Measurements from ENCODE around the gene SYK. TPM values are rescaled to one million over a fixed set of nuclear protein-coding genes. Genes with fewer than 3 reads are reported as not detected.

Gene SYK
- polyA plus RNA-seq, 1 of the 3 experiments (the other 2 are of a cell fraction): not detected

DNA sequence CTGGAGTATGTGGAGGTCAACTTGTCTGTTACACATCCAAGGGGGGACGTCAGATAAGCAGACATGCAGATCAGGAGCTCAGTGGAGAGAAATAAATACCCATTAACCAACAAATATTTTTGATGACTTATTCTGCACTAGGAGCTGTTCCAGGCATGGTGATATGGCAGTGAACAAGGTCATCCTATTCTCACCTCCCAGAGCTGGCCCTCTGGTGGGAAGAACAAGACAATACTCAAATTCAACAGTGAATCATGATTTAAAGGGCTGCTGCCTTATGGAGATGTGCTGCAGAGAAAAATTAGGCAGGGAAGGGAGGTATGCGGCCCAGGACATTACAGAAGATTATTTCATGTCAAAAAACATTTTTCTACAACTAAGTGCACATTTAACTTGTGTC lies 36.5 kb downstream of the SYK start:
- Histone ChIP-seq H3K4me2 (no peak overlapping the region), H3F3A (replicated peaks; ENCODE audit: insufficient read depth) (peaks cover 14% of the 10 kb centered on the region), H3K79me2 (ENCODE audit: insufficient read depth) (no peaks in the 10 kb centered on the region), H3K27ac (ENCODE audit: low read depth in 2 of 2, low read length in 1 of 2) (no peak overlapping the region), H3K36me3 (replicated peaks in 1 of 2; ENCODE audit: control insufficient read depth in 1 of 2, insufficient read depth in 2 of 2, low read length in 1 of 2) (no peaks in the 10 kb centered on the region), H2AFZ (ENCODE audit: low read depth) (no peak overlapping the region), H3K4me3 (ENCODE audit: low read depth in 2 of 2, low read length in 1 of 2) (no peak overlapping the region), H3K9me3 (no peaks in the 10 kb centered on the region), H3K27me3 (ENCODE audit: insufficient read depth) (no peaks in the 10 kb centered on the region), H3K4me1 (ENCODE audit: control insufficient read depth in 1 of 2, insufficient read depth in 2 of 2, low read depth in 1 of 2, low read length in 1 of 2) (no peaks in the 10 kb centered on the region), H3K9me2 (no peaks in the 10 kb centered on the region), H4K20me1 (ENCODE audit: insufficient read depth) (no peaks in the 10 kb centered on the region), H3K9ac (no peak overlapping the region)
- TF ChIP-seq MEF2A (IDR thresholded peaks at IDR 0.05; ENCODE audit: borderline replicate concordance, low read depth) (no peak), NRF1 (IDR thresholded peaks at IDR 0.05; ENCODE audit: low read depth, low read length) (no peak), RAD21 (IDR thresholded peaks at IDR 0.05; ENCODE audit: low read length) (no peak), TCF12 (IDR thresholded peaks at IDR 0.05) (no peak), POLR2AphosphoS5 (IDR thresholded peaks at IDR 0.05; ENCODE audit: low read depth, low read length) (no peak), ELF1 (IDR thresholded peaks at IDR 0.05) (no peak), CHD2 (IDR thresholded peaks at IDR 0.05; ENCODE audit: low read length, partially characterized antibody) (no peak), GABPA (IDR thresholded peaks at IDR 0.05; ENCODE audit: low read depth) (no peak), JUND (IDR thresholded peaks at IDR 0.05) (no peak), YY1 (IDR thresholded peaks at IDR 0.05; ENCODE audit: low read depth) (no peak)
- TF ChIP-seq, protein P1, sequence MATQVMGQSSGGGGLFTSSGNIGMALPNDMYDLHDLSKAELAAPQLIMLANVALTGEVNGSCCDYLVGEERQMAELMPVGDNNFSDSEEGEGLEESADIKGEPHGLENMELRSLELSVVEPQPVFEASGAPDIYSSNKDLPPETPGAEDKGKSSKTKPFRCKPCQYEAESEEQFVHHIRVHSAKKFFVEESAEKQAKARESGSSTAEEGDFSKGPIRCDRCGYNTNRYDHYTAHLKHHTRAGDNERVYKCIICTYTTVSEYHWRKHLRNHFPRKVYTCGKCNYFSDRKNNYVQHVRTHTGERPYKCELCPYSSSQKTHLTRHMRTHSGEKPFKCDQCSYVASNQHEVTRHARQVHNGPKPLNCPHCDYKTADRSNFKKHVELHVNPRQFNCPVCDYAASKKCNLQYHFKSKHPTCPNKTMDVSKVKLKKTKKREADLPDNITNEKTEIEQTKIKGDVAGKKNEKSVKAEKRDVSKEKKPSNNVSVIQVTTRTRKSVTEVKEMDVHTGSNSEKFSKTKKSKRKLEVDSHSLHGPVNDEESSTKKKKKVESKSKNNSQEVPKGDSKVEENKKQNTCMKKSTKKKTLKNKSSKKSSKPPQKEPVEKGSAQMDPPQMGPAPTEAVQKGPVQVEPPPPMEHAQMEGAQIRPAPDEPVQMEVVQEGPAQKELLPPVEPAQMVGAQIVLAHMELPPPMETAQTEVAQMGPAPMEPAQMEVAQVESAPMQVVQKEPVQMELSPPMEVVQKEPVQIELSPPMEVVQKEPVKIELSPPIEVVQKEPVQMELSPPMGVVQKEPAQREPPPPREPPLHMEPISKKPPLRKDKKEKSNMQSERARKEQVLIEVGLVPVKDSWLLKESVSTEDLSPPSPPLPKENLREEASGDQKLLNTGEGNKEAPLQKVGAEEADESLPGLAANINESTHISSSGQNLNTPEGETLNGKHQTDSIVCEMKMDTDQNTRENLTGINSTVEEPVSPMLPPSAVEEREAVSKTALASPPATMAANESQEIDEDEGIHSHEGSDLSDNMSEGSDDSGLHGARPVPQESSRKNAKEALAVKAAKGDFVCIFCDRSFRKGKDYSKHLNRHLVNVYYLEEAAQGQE (IDR thresholded peaks at IDR 0.05; ENCODE audit: low read depth, low read length): no peak
- TF ChIP-seq, protein P2, sequence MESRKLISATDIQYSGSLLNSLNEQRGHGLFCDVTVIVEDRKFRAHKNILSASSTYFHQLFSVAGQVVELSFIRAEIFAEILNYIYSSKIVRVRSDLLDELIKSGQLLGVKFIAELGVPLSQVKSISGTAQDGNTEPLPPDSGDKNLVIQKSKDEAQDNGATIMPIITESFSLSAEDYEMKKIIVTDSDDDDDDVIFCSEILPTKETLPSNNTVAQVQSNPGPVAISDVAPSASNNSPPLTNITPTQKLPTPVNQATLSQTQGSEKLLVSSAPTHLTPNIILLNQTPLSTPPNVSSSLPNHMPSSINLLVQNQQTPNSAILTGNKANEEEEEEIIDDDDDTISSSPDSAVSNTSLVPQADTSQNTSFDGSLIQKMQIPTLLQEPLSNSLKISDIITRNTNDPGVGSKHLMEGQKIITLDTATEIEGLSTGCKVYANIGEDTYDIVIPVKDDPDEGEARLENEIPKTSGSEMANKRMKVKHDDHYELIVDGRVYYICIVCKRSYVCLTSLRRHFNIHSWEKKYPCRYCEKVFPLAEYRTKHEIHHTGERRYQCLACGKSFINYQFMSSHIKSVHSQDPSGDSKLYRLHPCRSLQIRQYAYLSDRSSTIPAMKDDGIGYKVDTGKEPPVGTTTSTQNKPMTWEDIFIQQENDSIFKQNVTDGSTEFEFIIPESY (IDR thresholded peaks at IDR 0.05; ENCODE audit: borderline replicate concordance, low read depth): no peak
- TF ChIP-seq, protein P3, sequence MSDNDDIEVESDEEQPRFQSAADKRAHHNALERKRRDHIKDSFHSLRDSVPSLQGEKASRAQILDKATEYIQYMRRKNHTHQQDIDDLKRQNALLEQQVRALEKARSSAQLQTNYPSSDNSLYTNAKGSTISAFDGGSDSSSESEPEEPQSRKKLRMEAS (IDR thresholded peaks at IDR 0.05; ENCODE audit: low read depth): no peak
- ChIA-PET POLR2A (no interaction called here), CTCF (interaction anchor here (0.7 to 1.8 kb wide), 4 partner anchors 10 to 726 kb away, joined by 3 to 7 read pairs (median 3); no protein-coding TSS in a partner anchor)
- WGBS (ENCODE audit: low lambda C conversion rate): 14% methylated on average over 2 of the region's 2 CpGs
- DNase-seq: no peak
